NCI-H1105 treated with DMSO at 0.1 percent for 48 hours (cell line): ENCODE data around the gene FADS3.
A peak's percentile ranks its signal among the peaks of the same experiment; 100 is the strongest.

ENCODE experiments used
- DNase-seq: peaks from one replicate; lab custom pipeline; 2025; lab: John Stamatoyannopoulos, UW

FADS3 gene, protein sequence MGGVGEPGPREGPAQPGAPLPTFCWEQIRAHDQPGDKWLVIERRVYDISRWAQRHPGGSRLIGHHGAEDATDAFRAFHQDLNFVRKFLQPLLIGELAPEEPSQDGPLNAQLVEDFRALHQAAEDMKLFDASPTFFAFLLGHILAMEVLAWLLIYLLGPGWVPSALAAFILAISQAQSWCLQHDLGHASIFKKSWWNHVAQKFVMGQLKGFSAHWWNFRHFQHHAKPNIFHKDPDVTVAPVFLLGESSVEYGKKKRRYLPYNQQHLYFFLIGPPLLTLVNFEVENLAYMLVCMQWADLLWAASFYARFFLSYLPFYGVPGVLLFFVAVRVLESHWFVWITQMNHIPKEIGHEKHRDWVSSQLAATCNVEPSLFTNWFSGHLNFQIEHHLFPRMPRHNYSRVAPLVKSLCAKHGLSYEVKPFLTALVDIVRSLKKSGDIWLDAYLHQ

DNA sequence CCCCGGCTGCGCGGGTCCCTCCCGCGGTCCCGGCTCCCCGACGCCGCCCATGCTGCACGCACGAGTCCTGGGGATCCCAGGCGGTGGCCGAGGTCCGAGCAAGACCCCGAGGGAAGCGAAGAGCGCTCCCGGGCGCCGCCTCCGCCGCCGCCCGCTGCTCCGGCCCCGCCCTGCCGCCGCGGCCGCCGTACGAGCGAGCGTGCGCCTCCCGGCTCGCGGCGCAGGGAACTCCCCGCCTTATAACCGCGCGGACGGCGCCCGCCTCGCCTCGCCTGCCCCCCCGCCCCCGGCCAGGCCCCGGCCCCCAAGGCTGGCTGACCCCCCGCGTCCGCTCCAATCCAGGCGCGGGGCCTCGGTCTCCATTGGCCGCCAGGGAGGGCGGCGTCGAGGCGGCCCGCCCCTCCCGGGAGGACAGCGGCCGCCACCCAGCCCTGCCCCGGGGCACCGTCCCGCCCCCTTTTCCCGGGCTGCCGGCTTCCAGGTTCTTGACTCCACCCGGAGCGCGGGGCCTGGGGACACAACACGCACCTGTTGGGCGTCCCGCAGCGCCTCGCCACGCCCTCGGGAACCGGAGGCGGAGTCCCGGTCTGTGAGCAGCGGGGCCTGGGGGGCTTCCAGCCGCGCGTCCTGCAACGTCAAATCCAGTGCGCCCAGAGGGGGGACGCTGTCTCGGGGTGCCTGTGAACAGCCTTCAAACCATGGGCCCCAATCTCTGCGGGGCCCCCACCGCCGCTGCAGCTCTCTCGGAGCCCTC, at the start of gene FADS3:
Gene FADS3 (minus strand): TSS at position 215 of the 754 bp plus-strand sequence. CDS start 164 bp downstream, at position 51.
- DNase-seq: peak; percentile 82

DNA sequence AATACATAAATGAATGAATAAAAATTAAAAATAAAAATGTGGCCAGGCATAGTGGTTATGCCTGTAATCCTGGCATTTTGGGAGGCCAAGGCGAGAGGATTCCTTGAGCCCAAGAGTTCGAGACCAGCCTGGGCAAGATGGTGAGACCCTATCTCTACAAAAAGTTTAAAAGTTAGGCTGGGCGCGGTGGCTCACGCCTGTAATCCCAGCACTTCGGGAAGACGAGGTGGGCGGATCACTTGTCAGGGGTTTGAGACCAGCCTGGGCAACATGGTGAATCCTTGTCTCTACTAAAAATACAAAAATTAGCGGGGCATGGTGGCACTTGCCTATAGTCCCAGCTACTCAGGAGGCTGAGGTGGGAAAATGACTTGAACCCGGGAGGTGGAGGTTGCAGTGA, 49.1 kb upstream of the FADS3 start:
- no peak for DNase-seq

DNA sequence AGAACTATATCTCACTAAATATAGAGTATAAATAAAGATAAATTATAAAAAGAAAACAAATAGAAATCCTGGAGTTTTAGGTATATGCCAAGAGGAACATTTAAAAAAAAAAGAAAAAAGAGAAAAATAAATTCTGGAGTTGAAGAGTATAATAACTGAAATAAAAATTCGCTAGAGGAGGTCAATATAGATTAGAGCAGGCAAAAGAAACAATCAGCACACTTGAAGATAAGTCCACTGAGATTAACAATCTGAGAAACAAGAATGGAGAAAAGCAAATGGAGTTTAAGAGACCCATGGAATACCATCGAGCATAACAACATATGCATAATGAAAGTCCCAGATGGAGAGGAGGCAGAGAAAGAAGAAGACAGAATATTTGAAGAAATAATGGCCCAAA, 44.5 kb upstream of the FADS3 start:
- no peak for DNase-seq

DNA sequence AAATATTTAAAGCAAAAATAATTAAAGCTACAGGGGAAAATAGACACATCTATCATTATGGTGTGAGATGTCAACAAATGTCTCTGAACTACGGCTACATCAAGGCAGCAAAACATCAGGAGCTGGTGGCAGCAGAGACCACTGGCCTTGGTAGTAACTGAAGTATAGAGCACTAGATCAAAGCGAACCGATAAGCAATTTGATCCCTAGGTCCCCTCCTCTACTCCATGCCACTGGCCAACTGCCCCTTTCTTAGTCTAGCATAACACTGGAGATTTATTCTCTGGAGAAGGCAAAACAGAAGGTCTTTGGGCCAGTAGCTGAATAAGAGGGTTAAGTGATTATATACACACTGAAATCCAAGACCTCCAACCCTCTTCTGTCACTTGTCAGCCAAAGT, 39.6 kb upstream of the FADS3 start:
- no peak for DNase-seq

DNA sequence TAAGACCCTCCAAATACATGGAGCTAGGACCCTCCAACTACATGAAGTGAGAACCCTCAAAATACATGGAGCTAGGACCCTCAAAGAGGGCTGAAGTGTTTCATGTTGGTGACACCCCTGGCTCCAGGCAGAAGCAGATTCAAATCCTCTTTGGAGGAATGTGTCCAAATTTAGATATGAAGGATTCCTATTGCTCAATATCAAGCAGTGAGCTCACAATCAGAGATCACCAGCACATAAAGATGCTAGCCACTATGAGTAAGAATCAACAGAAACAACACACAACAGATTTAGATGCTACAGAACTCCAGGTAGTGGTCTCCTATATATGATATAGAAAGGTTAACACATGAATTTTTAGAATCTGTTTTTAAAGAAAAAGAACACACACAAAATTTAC, 37.3 kb upstream of the FADS3 start:
- no peak for DNase-seq

DNA sequence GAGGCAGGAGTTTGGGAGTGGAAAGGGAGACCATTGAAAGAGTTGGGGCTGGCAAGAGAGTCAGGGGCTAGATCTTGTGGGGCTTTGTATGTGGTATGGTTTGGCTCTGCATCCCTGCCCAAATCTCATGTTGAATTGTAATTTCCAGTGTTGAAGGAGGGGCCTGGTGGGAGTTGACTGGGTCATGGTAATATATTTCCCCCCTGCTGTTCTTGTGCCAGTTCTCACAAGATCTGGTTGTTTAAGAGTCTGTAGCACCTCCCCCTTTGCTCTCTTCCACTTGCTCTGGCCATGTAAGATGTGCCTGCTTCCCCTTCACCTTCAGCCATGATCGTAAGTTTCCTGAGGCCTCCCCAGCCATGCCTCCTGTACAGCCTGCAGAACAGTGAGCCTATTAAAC, 36.2 kb upstream of the FADS3 start:
- no peak for DNase-seq

DNA sequence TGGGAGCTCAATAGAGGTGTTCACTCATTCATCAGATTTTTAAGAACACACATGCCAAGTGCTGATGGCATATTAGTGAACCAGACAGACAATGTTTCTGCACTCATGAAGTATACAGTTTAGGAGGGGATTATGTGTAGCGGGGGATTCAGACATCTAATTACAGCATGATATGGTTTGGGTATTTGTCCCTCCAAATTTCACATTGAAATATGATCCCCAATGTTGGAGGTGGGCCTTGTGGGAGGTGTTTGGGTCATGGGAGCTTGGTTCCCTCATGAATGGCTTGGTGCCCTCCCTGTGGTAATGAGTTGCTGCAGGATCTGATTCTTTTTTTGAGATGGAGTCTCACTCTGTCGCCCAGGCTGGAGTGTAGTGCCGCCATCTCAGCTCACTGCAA, 34.9 kb upstream of the FADS3 start:
- no peak for DNase-seq

DNA sequence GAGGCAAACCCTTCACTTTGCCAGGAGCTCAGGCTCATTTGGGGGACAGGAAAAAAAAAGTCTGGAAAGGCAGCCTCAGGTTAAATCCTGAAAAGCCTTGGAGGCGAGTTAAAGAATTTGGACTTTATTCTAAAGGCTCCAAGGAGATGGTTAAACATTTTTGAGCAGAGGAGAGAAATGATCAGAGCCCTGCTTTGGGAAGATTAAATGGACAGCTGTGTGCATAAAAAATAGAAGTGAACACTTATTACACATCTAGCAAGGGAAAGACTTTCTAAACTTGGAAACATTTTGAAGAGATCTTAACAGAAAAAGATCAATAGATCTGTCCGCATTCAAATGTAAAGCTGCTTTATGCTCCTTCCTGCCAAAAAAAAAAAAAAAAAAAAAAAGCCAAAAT, 34.4 kb upstream of the FADS3 start:
- DNase-seq: no peak

DNA sequence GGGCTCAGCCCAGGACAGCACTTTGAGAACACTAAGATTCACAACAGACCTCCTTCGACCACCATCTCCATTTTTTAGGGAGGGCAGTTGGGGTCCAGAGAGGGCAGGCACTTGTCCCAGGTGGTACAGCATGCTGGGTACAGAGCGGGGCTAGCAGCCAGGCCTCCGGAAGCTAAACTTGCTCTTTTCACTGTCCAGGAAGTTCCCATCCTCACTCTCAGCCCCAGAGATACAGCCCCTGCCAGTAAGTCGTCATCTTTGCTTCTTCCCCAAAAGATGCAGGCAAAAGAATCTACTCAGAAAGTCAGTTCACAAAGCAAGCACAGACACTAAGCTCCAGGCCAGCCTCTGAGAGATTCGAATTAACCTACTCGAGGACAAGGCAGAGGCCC, 32.7 kb upstream of the FADS3 start:
- DNase-seq: no peak

DNA sequence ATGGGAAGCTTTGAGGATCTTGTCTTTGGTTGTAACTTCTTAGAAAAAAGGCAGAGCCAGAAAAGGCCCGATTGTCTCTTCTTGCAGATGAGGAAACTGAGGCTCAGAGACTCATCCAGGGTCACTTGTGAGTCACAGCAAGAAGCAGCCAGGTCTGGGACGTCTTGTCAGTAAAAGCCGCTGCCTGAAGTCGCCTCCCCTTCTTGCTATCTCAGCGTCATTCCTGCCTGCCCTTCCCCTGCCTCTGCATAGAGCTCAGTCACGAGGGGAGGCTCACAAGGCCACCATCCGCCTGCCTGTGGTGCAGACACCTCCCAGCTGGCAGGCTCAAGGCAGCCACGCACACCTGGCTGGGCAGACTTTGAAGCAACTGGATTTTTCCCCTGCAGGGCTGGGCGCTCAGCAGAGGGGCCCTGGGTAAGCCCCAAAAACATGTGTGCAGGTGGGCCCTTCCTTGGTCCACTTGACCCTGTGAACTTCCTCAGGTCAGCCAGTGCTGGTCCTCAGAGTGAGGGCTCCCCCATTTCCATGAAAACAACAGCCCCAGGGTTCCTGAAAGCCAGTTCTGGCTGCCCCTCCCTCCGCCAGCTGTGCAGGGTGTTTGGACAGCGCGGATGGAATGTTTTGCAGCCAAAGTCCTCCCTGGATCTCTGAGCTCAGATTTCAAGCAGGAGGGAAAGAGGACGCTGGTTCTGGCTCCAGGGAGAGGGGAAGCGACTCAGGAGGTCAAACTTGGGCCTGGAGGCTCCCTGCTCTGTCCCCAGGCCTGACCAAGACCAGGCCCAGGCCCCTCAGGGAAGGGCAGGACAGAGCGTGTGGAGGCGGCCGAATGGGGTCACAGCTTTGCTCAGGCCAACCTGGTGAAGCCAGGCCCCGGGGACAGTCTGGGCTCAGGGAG, 32.1 kb upstream of the FADS3 start:
- no peak for DNase-seq

DNA sequence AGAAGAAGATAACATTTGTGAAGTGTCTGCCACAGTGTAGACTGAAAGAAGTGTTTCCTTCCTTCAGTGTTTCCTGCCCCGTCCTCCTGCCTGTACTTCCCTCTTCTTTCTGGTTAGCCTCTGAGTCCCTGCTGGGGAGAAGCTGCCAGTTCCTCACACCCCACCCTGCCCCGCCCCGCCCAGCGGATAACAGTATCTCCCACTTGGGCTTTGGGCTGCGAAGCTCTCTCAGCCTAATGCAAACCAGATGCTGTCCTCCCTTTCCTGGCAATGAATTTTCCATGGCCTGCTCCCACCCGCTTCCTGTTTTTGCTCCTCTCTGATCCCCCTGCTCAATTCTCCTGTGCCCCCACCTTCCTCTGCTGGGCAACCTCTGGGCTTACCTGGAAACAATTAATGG, 31.2 kb upstream of the FADS3 start:
- no peak for DNase-seq

DNA sequence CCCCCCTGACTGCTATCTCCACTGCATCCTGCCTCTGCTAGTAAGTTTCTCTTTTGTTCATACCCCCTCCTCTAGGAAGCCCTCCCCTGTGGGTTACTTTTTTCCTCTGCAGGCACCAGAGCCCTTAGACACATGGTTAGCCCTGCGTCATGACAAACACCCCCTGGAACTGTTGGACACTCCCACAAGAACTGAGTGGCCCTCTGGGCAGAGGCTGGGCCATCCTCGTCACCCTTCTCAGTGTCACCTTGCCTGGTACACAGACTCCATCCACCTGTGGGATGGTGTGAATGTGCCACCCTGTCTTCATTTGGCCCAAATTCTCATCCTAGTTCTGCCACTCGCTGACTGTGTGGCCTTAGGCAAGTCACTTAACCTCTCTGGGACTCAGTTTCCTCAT, 30.1 kb upstream of the FADS3 start:
- DNase-seq: no peak

DNA sequence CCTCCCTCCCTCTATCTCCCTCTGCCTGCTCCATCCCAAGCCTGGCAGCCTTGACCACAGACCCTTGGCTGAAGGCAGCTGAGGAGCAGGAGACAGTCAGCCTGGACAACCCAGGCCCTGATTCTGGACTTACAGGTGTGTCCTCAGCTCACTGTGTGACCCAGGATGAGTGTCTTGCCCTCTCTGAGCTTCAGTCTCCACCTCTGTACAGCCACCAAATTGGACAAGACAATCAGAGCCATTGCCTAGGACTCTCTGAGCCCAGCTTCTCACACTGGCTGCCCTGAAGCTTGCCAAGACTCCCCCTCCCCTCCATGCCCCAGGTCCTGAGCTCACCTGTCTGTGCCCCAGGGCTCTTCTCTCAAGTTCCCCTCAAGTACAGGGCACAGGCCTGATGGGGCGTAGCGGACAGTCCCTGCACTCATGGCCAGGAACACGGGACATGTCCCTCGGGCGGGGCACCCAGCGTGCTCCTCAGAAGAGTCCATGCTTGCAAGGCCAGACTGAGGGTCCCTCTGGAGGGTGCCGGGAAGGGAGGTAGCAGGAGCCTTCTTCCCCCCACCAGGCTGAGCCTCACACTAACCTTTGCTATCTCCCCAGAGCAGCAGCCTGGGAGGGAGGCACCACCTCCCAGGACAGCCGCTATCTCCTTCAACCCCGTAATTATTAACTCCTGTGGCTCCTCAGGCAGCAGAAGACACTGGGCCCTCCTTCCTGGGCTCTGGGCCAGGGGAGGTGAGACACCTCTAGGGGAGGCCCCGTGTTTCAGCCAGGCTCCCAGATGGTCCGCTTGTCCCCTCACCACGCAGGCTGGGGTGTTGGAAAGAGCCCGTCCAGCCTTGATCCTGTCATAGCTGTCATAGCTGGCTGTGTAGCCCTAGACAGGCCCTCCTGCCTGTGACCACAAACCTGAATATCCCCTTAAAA, 28.6 kb upstream of the FADS3 start:
- DNase-seq: no peak

DNA sequence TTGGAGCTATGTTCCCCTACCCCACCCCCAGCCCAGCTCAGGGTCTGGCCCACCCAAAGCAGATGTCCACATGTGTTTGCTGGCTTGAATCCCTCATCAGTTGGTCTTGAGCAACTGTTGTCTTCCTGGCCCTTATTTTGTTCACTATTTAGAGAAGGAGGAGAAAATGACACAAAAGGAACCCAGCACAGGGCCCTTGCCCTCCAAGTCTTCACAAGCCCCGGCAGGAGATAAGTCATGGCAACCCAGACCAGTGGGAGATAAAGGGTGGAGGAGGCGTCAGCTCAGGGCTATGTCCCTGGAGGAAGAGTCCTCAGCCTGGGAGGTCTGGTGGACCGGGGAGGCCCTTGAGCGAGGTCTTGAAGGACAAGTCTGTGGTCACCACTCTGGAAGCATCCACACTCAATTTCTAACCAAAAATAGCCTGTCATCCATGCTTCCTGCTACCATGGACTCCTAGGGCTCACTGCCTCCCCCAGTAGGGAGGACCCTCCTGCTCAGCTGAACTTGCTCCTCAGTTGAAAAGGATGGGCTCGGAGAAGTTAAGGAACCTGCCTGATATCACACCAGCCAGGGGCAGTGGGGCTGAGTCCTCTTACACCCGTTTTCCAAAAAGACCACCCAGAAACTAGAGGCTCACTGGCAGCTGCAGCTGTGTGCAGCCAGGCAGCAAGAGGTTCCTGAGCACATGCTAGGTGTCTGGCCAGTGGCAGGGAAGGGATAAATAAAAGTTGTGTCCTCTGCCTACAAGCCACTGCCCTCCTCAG, 27.8 kb upstream of the FADS3 start:
- no peak for DNase-seq

DNA sequence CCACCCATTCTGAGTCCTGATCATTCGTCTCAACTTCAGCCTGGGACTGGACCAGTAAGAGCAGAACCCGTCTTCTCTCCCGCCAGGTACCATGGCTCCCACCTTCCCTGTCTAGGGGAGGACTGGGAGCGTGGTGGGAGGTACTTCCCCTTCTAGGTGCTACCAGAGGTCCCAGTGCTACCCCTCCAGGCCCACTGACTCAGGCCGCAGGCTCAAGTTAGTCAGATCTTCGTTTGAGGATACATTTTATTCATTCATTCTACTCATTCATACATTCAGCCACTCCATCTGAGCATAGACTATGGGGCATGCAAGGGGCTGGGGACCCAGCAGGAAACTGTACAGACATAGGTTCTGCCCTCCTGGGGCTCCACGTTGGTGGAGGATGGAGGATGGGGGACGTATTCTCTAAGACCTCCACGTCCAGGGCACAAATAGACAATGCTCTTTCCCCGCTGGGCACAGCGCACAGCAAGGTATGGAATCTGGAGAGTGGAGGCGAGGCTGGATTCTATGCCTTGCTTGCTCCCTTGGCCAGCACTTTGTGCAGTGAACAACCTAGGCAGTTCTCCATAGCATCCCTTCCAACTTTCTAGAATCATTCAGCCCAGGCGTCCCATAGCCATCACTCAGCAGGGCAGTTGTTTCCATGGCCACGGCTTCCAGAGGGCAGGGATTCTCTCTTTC, 27.0 kb upstream of the FADS3 start:
- no peak for DNase-seq

DNA sequence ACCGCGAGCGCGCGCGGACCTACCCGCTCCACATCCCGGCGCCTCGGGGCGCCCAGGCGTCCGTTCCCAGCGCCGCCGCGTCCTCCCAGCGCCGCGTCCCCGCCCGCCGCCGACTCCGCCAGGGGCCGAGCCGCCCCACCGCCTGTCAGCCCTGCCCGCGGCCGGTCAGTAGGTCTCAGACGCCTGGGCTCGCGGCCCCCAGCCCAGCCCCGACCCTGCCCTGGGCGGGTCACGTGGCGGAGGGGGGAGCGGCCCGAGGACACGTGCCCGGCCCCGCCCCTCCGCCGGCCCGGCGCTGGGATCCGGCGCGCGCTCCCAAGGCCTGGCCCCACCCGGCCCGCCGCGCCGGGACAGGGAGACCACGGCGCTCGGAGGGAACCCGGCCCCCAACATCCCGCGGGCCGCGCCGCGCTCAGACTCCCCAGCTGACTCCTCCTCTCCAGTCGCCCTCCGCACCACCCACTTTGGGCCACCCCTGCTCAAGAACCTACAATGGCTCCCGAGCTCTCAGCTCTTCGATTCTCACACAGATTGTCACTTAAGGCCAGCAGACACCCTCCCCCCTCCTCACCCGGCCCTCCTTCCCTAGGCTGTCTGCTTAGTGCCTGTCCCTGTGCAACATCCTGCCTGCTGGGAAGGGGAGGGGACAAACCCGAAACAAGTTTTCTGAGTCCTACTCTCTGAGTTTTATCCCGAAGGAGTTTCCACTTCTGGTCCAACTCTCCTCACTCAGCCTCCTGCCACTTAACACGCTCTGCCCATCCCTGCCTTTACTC, 26.2 kb upstream of the FADS3 start, which contains the start of gene RAB3IL1:
Gene RAB3IL1 (minus strand): TSS at position 233 of the 776 bp plus-strand sequence. CDS start 199 bp downstream, at position 34.
- no peak for DNase-seq

DNA sequence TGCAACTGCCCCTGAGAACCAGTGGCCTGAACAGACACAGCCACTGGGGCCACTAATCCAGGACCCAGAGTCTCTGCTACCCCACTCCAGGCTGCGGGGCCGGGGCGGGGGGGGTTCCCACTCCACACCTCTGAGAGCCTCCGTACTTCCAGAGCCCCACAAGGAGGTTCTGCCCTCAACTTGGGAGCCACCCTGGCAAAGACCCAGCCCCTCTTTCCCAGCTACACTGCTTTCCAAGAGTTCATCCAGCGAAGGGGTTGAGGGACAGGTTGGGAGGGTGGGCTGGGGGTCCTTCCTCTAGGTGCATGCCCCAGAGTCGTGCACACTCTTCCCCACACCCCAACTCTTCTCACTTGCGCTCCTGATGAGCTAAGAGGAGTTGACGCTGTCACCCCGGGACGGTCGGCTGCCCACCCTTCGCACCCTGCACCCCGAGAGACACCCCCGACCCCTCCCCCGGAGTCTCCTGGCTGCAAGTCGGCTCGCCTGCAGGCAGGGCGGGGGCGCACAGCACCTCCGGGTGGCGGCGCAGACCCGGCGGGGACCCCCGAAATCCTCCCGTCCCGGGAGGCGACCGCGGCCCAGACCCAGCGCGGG, 25.5 kb upstream of the FADS3 start:
- DNase-seq: no peak

DNA sequence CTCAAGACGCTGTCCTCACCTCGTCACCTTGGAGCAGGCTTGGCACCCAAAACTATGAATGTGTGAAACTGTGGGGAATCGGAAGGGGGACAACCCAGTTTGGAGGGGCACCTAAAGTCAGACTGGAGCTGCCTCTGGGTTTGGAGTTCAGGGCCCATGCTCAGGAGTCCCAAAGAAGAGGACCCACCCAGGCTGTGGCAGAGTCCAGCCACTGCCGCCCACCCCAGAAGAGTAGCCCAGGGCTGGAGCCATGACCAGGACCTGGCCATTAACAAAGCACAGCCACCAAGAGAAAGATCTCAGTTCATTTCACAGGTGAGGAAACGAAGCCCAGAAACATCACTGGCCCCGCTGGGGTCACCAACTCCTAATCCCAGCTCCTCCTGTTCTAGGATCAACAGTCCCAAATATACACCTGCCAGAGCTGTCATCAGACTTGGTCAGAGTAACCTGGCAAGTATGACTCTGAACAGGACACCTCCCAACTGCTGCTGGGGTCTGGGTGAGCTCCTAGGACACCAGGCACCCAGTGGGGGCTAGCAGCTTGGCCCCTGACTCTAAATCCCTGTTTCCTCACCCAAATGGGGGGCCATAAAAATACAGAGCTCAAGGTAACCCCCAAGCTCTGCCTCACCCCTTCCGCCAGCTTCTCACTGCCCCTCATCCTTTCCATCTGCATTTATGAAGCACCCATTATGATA, 23.3 kb upstream of the FADS3 start:
- no peak for DNase-seq
